HG03103 (cell line): ENCODE data around the gene RABGGTA.

Experiments
- ATAC-seq: cut with Tn5 transposase; IDR thresholded peaks from one replicate; pipeline ENCODE4 v1.9.1; 2021; ENCODE audit warnings: low read depth; ENCODE audit not compliant: unreplicated experiment

RABGGTA gene

DNA sequence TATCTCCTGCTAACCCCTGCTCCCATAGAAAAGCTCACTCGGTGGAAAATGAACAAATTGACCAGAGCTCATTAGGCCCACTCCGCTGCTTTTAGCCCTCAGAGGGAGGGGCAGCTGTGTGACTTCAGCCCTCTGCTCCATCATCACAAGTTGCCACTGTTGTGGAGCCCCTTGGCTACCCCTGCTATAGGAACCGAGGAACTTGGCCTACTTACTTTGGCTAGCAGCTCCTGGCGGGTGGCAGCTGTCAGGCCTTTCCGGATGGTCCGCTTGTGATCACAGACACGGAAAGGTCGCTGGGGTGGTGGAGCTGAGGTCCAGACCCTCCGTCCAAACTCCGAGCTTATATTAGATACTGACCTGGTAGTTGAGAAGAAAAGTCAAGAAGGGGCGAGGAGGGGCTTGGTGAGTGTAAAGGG lies 35.8 kb upstream of the RABGGTA start:
- no peak for ATAC-seq

DNA sequence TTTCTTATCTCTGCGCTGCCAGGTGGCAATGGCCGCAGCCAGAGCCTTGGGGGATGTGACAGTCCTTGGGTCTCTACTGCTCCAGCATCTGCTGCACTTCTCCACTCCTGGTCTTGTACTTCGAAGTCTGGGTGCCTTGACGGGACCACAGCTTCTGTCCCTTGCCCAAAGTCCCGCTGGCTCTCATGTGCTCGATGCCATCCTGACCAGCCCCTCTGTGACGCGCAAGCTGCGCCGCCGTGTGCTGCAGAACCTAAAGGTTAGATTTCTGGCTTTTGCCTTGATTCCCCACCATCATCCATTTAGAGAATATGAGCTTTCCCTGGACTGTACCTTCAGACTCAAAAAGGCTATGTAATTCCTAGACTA lies 32.6 kb upstream of the RABGGTA start:
- no peak for ATAC-seq

DNA sequence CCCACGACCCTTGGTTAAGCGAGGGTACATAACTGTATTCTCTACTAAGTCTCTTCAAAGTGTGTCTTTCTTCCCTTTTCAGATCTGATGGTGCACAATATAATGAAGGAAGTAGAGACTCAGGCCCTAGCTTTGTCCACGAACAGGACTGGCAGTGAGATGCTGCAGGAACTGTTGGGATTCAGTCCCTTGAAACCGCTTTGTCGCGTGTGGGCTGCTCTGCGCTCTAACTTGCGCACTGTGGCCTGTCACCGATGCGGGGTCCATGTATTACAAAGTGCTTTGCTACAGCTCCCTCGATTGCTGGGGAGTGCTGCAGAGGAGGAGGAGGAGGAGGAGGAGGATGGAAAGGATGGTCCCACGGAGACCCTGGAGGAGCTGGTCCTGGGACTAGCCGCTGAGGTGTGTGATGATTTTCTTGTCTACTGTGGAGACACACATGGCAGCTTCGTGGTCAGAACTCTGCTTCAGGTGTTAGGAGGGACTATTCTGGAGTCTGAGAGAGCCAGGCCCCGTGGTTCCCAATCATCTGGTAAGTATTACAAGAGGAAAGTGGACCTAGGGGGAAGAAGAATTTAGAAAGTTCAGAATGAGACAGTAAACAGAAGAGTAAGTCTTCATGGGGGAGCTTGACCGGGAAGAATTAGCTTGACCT lies 29.1 kb upstream of the RABGGTA start:
- no peak for ATAC-seq

DNA sequence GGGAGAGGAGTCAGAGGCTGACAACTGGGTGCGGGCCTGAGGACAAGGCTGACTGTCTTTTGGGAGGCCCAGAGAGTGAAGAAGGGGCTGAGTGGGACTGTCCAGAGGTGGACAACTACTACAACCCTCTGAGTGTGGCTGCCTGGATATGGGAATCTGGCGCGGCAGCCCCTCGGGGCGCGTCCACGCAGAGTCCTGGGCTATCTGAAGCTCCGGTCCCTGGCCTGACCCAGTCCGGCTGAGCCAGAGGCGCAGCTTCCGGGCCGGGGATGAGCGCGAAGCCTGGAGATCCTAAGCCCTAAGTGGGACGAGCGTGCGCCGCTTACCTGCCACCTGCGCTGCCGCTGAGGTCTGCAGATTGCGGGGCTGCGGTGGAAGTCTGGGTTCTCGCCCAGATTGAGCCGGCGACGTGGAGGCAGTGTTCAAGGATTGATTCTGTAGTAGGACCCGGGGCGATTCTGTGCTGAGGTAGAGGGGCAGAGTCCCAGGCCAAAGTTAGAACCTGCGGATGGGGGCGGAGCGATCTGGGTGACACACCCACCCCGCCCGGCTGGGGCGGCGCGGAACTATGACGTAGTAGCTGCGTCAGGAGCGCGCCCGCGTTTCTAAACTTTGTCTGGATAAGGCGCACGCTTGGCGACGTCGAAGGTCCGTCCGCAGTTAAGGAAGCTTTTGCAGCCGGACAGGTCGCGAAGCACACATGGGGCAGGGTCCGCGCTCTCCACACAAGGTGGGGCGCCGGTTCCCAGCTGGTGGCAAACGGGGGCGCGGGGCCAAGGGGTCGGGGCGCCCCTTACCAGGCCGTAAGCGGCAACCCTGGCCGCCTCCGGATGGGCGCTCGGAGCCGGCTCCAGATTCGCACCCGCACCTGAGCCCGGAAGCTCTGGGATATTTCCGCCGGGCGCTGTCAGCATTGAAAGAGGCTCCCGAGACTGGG lies 28.1 kb upstream of the RABGGTA start, which contains the start of the genes DHRS1 and NOP9:
Gene DHRS1, minus strand, starts transcription at position 526 of the 937 bp plus-strand sequence. CDS start 674 bp downstream, outside the sequence.
Gene NOP9, plus strand, starts transcription at position 596 of the 937 bp plus-strand sequence. Its CDS starts 105 bp downstream, at position 701.
- peak; percentile 53 for ATAC-seq

DNA sequence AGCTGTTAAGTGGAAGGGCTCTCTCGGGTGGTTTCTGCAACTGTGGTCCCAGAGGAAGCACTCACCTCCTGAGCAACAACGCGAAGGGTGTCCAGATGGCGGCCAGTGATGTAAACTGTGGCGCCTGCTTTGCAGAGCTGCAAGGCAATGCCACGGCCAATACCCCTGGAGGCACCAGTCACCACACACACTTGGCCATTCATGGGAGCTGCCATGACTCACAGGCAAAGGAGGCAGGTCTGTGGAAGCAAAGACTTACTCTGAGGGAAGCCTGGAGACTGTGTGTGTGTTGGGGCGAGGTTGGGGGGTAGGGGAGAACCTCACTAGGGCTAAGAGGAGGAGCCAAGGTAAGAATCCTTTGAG lies 27.5 kb upstream of the RABGGTA start:
- no peak for ATAC-seq

DNA sequence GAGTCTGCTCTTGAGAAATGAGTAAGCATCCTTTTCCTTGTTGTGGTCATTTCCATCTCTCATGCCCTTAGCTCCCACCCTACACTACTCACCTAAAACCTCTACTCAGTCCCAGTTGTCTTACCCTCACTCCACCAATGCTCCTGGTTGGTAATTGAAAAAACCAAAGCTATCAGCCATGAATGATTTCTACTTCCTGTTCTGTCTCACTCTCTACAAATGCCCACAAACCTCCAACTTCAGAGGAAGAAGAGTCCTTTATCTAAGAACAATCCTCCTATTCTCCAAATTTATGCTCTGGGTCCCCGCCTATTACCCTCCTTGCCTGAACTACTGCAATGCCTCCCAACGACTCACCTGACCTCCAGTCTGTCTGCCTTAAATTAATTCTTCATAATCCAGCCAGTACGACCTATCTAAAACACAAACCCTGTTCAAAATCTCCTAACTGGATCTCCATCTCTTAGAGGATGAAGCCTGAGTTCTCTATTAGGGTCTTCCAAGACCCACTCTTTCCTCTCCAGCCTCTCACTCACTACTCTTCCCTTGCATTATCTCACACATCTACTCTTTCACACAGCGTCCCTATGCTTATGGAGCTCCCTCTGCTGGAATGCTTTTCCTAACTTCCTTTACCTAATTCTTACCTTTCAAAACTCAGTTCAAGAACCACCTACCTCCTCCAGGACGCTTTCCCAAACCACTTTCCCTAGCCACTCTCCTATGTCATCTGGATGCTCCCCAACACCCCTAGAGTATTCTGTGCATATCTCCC lies 26.0 kb upstream of the RABGGTA start:
- peak; percentile 24 for ATAC-seq

DNA sequence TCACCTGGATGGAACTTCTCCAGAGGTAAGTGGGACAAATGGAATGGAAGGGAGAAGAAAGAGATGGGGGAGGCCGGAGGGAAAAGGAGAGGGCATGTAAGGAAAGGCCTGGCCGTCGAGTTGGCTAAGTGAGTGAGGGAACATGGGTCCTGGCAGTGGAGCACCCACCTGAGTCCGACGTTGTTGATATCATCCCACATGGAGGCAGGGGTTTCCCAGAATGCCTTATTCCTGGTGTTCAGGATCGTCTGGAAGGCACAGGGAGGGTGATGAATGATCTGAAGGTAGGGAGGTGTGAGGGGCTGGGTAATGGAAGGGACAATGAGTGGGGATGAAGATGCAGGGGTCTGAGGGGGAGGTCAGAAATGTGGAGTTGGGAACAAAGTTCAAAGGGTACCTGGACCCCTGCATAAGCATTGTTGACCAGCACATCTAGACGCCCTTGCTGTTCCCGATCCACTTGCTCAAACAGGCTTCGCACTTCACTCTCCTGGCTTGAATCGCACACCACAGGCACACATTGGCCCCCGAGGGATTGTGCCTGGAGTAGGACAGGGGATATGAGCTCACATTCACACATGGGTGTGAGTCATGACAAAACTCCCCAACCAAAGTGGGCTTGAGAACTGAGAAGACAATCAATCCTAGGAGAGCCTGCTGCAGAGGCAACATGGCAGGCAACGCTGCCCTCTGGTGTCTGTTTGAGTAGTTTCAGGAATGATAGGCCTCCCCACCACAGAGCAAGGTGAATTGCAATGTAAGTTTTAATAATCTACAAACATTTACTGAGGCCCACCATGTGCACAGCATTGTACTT lies 25.2 kb upstream of the RABGGTA start:
- ATAC-seq: peak; percentile 55

DNA sequence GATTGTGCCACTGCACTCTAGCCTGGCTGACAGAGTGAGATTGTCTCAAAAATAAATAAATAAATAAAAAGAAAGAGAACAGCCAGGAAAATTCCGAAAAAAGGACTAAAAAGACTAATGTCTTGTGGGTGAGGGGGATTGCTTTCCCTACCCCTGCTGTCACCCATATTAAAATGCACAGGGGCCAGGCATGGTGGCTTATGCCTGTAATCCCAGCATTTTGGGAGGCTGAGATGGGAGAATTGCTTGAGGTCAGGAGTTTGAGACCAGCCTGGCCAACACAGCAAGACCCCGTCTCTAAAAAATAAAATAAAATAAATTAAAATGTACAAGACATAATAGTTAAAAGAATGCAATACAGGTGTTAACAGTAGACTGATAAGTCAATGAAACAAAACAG lies 22.1 kb upstream of the RABGGTA start:
- no peak for ATAC-seq

DNA sequence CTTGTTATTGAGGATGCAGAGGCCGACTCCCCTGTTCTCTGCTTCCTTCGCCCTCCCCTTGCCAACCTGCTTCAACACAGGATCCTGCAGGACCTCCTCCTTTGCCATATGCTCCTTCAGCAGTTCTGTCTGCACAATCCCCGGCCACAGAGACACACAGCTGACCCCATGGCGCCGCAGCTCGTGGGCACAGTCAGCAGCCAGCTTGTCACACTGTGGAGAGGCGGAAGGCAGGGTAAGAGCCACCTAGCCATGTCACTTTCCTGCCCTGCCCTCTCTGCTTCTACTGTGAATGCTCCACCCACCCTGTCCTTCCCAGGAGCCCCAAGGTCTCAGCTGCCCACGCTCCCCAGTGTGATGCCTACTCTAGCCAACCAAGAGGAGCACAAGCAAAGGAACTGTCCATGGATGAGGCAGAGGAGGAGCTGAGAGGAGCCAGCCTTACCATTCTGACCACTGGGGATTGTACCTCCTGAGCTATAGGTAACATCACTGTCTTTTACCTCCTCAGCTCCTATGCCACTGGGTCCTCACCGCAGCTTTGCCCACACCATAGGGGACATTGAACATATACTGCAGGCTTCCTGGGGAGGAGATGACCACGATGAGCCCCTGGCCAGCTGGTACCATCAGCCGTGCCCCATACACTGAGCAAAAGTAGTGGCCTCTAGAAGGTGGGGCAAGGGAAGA lies 20.9 kb upstream of the RABGGTA start:
- no peak for ATAC-seq

DNA sequence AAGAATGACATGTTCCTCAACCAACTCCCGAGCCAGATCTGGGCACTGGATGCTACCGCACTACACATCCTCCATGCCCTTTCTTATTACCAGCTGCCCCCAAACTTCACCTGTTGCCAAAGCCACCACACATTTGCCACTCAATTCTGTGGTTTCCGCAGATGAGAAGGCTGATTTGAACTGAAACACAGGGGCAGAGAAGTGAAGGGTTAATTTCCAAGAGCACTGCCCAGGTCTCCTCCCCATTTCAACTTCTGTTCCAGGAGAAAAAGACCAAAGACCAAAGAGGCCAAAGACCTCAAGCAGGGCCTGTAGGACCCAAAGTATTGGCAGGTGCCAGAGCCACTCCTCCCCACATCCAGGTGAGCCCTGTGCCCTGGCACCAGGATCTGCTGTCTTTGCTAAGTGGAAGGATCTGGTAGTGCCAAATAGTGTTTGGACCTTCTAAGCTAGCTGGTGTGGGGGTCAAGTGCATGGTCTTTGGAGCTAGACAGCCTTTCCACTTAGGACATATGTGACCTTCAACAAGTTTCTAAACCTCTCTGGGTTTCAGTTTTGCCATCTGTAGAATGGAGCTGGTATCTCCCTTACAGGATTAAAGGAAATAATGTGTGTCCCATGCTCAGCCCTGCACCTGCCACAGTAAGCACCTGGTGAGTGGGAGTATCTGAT lies 20.2 kb upstream of the RABGGTA start:
- ATAC-seq: no peak

DNA sequence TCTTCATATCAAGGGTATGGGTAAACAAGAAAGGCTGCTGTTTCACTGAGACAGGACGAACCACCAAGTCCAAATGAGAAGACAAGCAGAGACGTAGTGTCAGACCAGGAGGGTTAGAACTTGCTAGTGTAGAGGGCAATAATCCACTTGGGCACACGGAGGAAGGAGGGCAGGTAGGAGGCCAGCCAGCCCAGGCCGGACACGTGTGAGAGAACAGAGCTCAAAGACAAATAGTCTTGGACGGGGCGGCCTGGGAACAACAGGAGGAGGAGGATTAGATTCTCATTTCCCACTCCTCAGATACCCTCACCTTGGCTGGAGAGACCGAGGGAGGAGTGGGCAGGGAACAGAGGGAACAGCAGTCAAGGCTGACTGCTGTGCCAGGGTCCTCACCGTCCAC lies 19.3 kb upstream of the RABGGTA start:
- no peak for ATAC-seq

DNA sequence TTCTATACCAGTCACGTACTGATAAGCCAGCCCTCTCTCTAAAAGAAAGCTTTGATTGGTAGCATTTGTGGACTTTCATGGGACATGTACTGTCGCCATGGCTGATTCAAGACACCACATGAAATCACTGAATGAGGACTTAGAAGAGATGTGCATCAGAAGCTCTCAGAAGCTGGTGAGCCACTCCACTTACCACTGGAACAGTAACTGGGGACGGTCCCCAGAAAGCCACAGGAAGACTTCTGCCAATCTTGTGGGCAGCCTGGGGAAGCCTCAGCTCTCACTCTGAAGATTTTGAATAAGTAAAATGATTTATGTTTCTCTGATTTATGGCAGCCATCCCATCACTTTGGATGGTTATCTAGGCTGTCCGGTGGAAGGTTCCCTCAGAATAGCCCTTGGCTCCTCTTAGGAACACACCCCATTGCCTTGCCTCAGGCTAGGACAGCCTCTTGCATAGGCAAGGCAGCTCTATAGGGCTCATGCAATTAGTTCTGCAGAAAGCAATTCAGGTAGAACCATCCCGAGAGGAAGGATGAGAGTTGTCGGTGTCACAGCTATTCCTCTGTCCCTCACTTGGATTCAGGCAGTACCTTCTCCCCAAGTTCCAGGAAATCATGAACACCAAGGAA lies 18.4 kb upstream of the RABGGTA start:
- ATAC-seq: no peak

DNA sequence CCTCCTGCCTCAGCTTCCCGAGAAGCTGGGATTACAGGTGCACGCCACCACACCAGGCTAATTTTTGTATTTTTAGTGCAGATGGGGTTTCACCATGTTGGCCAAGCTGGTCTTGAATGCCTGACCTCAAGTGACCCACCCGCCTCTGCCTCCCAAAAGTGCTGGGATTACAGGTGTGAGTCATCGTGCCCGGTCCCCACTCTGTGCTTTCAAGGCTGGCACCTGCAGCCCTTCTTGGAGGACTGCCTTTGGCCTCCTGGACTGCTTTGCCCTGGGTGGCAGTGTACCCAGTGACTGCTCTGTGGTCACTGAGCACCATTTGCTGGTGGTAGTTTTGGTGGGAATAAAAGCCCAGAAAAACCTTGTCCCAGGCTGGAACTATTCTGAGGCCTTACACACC lies 15.6 kb upstream of the RABGGTA start:
- no peak for ATAC-seq

DNA sequence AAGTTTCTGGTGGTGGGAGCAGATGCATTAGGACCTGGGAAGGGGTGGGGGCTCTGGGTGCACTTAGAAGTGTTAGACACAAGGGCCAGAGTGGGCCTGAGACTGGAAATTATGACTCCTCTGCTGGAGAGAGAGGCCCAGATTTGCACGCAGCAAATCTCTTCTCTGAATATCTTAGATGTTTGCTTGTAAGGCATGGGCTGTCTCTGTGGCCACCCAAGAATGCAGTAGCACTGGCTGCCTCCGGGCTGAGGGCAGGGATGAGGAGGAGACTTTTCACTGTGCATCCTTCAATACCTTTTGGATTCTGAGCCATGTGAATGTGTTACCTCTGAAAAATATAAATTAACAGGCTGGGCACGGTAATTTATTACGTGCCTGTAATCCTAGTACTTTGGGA lies 14.0 kb upstream of the RABGGTA start:
- no peak for ATAC-seq

DNA sequence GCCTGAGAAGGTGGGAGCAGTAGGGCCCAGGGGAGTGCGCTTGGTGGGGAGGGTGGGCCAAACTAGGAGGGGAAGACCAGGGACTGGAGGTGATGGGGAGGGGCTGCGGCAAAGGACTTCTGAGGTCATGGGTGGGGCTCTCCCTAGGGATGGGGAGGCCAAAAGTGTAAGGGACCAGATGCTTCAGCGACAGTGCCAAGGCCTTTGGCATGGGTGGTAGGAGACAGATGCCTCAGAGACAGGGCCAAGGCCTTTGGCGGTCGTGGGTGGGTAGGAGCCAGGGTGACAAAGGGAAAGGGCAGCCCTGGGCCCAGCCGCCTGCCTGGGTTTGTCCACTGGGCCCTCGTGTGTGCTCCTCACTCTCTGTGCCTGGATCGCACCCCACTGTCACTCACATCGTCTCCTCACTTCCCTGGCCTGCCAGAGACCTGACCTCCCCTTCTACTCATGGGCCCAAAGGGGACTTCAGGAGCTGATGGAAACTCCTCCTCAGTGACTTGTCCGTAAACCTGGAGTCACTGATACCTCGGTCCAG lies 13.2 kb upstream of the RABGGTA start:
- no peak for ATAC-seq

DNA sequence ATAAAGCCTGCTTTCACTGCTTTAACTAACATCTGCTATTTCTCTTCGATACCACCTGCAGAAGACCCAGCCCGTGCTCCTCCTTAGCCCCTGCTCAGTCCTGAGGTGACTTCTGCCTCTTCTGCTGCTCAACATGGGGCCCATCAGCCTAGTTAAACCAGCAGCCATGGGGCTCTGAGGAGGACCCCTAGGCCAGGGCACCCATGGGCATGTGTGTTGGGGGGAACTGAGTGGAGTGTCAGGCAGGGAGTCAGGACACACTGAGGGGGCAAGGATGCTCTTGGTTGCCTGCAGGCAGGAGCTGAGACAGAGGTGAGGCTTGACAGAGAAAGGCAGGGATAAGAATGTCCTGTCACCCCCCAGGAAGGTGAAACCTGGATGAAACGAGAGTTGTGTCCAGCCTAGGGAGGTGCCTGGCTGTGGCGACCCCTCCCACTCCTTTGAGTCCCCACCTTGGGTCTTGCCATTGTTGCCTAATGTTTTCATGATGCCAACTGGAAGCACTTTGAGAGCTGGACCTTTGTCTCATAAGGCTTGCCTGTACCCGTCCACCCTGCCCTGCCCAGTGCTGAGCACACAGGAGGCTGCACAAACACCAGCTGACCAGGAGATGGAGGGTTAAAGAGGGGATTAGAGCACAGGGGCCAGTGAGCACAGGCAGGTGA lies 12.5 kb upstream of the RABGGTA start:
- no peak for ATAC-seq

DNA sequence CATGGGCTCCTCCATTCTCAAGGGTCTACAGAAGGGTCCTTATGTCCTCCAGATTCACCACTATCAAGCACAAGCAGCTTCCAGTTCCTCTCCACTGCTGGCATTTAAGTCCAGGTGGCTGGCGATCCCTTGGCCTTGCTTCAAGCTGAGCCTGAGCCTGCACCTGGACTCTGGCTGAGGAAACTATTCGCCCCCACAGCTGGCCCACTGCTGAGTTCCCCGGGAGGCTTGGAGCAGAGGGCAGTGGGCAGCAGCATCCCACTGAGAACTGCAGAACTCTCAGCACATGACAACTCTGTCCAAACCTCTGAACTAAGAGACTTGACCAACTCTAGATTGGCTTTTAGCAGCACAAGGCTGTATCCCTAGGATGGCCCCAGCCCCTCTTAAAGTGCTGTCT lies 11.3 kb upstream of the RABGGTA start:
- no peak for ATAC-seq

DNA sequence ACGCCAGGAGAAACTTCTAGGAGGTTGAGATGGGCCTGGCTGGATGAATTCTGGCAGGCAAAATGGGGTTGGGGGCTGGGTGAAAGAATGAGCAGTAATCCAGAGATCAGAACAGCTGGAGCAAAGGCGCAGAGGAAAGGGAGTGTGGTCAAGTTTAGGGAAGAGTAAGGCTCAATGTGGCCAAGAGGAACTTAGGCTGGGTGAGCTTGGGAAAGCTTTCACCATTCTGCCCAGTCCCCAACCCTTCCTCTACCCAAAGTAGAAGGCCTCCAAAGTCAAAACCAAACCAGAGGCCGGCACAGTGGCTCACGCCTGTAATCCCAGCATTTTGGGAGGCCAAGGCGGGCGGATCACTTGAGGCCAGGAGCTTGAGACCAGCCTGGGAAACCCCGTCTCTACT lies 10.2 kb upstream of the RABGGTA start:
- ATAC-seq: no peak
